GM23248 (cell line): ENCODE results near the gene DNAH7. TPM values are rescaled to one million over a fixed set of nuclear protein-coding genes. Genes with fewer than 3 reads are reported as not detected.

Source experiments
- DNase-seq: peaks from one replicate; pipeline ENCODE4 v3.0.0-alpha.2; 2015
- H2AFZ ChIP-seq: fragments of 200-600 bp; sonication (generic); 2 replicates; pipeline ENCODE4 v1.6.1; 2016; ENCODE audit warnings: antibody characterized with exemption
- H3F3A ChIP-seq: fragments of 200-600 bp; sonication (generic); 2 replicates; pipeline ENCODE4 v1.6.1; 2016; ENCODE audit warnings: mild to moderate bottlenecking, antibody characterized with exemption, mixed run types; ENCODE audit not compliant: insufficient read depth
- H3K27ac ChIP-seq: fragments of 200-600 bp; sonication (generic); 2 replicates; pipeline ENCODE4 v1.5.1; 2016; ENCODE audit warnings: mild to moderate bottlenecking
- H3K27me3 ChIP-seq: fragments of 200-600 bp; sonication (generic); replicated peaks from 2 replicates; pipeline ENCODE4 v1.6.1; 2016; ENCODE audit warnings: mild to moderate bottlenecking; ENCODE audit not compliant: insufficient read depth
- H3K36me3 ChIP-seq: fragments of 200-600 bp; sonication (generic); 2 replicates; pipeline ENCODE4 v1.6.1; 2016; ENCODE audit warnings: low read depth, mild to moderate bottlenecking
- H3K4me1 ChIP-seq: fragments of 200-600 bp; sonication (generic); 2 replicates; pipeline ENCODE4 v1.6.1; 2016; ENCODE audit warnings: mild to moderate bottlenecking; ENCODE audit not compliant: insufficient read depth
- H3K4me2 ChIP-seq: fragments of 200-600 bp; sonication (generic); one replicate; pipeline ENCODE4 v1.6.1; 2016; ENCODE audit warnings: mild to moderate bottlenecking; ENCODE audit not compliant: unreplicated experiment
- H3K4me3 ChIP-seq: fragments of 200-600 bp; sonication (generic); 2 replicates; pipeline ENCODE4 v1.5.1; 2016; ENCODE audit warnings: mild to moderate bottlenecking
- H3K79me2 ChIP-seq: fragments of 200-600 bp; sonication (generic); 2 replicates; pipeline ENCODE4 v1.6.1; 2016; ENCODE audit warnings: mild to moderate bottlenecking; ENCODE audit not compliant: insufficient read depth
- H3K9ac ChIP-seq: fragments of 200-600 bp; sonication (generic); 2 replicates; pipeline ENCODE4 v1.6.1; 2016; ENCODE audit warnings: mild to moderate bottlenecking
- H3K9me2 ChIP-seq: fragments of 200-600 bp; sonication (generic); 2 replicates; pipeline ENCODE4 v1.6.1; 2016; ENCODE audit warnings: mixed run types, mild to moderate bottlenecking, moderate library complexity; ENCODE audit not compliant: insufficient read depth
- H3K9me3 ChIP-seq: fragments of 200-600 bp; sonication (generic); one replicate; pipeline ENCODE4 v1.6.1; 2017; ENCODE audit warnings: low read depth
- H4K20me1 ChIP-seq: fragments of 200-600 bp; sonication (generic); 2 replicates; pipeline ENCODE4 v1.6.0; 2016; ENCODE audit not compliant: insufficient read depth
- EZH2 ChIP-seq: fragments of 200-600 bp; sonication (generic); IDR thresholded peaks from 2 replicates; pipeline ENCODE4 v1.6.1; 2018; ENCODE audit warnings: antibody characterized with exemption, mild to moderate bottlenecking; ENCODE audit not compliant: insufficient read depth, poor library complexity, severe bottlenecking
- EZH2phosphoT487 ChIP-seq: fragments of 200-600 bp; sonication (generic); IDR thresholded peaks from 2 replicates; pipeline ENCODE4 v1.6.1; 2018; ENCODE audit warnings: antibody characterized with exemption, moderate library complexity, mild to moderate bottlenecking, low read depth; ENCODE audit not compliant: insufficient read depth
- WGBS, 2 experiments: methylation state at CpG; one replicate each; pipeline ENCODE4 v1.1.6; 2015 to 2017; ENCODE audit warnings: low lambda C conversion rate in 2 of 2, low coverage in 1 of 2; ENCODE audit errors: missing lambda C conversion rate in 2 of 2; 5-methylcytosine and 5-hydroxymethylcytosine counted together
- in situ Hi-C: fragments of 300-500 bp; cut with MboI; formaldehyde crosslinking; loops from 2 replicates; pipeline ENCODE4 v1.15.0; 2020
- polyA plus RNA-seq: library from polyadenylated mRNA; unstranded; fragments of >200 nt; fragmentation: Nextera tagmentation; extraction: Ambion mirVana; gene quantifications from 2 replicates; pipeline ENCODE4 v1.2.1, GENCODE V29; 2016
- total RNA-seq: library from RNA; depleted of rRNA; stranded (reverse); fragments of >200 nt; shearing (Covaris generic); gene quantifications from 2 replicates; pipeline ENCODE4 v1.2.3, GENCODE V29; 2014

Gene DNAH7
- total and polyA plus RNA-seq, 2 experiments from 2014 or later, result 0.40 to 0.43 TPM

DNA sequence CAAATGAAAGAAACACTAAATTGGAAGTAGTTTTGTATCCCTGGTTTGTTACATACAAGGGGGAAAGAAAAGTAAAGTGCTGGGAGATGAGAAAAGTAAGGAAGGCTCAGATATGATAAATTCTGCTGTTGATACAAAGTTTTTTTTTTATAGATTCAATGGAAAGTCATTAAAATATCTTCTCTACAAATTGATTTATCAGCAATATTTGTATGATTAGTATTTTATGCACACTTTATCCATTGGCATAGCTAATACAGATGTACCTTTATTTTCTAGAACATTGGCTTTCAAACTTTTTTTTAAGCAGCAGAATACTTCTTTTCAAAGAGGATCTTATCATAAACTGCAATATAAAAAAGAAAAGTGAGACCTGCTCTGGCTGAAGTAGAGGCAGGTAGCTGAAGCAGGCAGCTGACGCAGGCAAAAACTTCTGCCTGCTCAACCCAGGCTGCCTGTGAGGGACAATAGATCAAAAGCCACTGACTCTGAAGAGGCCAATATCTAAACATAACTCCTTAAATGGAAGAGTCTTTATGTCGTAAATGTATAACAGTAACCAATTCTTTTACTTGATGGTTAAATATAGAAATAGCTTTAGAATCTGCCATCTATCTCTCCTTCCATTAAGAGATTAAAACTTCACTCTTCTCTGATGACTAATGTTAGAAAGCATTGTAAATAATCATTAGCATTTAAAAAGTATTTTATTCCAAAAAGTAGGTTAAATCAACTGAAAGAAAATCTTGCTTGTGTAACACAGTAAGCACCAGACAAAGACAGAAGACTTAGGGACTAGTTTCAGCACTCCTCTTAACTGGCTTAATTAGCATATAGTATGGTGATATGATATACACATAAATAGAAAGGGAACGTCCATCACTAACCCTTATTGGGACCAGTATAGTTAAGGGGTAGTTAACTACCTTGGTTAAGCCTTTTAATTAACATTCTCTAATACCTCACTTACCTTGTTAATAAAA is 237.4 kb downstream of the DNAH7 start:
- Histone ChIP-seq H3K9ac (no peak overlapping the region), H3K27ac (no peak overlapping the region), H4K20me1 (no peaks in the 10 kb centered on the region), H3F3A (no peaks in the 10 kb centered on the region), H3K4me2 (no peak overlapping the region), H3K9me3 (no peaks in the 10 kb centered on the region), H3K4me1 (no peaks in the 10 kb centered on the region), H3K27me3 (no peaks in the 10 kb centered on the region), H3K9me2 (no peaks in the 10 kb centered on the region), H3K79me2 (no peaks in the 10 kb centered on the region), H2AFZ (no peak overlapping the region), H3K4me3 (no peak overlapping the region), H3K36me3 (no peaks in the 10 kb centered on the region)
- WGBS, 2 experiments, result 54% methylated on average over 3 of the region's 3 CpGs
- TF ChIP-seq EZH2, result no peak
- no peak for TF ChIP-seq EZH2phosphoT487
- in situ Hi-C loops, result no loop called here
- DNase-seq, result no peak

DNA sequence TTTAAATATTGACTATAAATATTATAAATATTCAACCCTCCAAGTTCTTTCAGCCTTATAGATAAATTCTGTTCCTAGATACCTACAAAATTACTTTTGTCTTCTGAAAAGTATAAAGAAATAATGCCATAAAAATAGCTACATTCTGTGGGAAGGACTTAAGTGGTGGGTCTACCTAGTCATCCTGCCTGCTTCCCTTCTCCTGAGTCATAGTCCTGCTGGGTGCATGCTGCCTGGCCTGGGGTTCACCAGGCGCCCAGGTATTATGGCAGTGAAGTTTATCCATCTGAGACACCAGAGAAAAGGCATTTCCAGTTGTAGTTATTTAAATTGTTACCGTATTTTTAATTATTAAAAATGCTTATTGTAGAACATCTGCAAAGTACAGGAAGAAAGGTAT is 244.2 kb downstream of the DNAH7 start:
- H2AFZ ChIP-seq, result no peak overlapping the region
- H3K4me1 ChIP-seq, result peaks cover 21% of the 10 kb centered on the region
- H3F3A ChIP-seq, result peaks cover 3% of the 10 kb centered on the region; the same call in 1 of the 2 replicates
- 91 to 95% methylated on average over 2 of the region's 2 CpGs for WGBS, 2 experiments
- peak; percentile 17 for DNase-seq
- H3K27ac ChIP-seq, result no peak overlapping the region
- no peak overlapping the region for H3K4me2 ChIP-seq
- no peaks in the 10 kb centered on the region for H3K9me3 ChIP-seq
- TF ChIP-seq EZH2 (no peak), EZH2phosphoT487 (no peak)
- no peaks in the 10 kb centered on the region for H3K79me2 ChIP-seq
- no peak overlapping the region for H3K4me3 ChIP-seq
- H3K9ac ChIP-seq, result no peak overlapping the region
- in situ Hi-C loops, result no loop called here
- no peaks in the 10 kb centered on the region for H3K36me3 ChIP-seq
- no peaks in the 10 kb centered on the region for H3K9me2 ChIP-seq
- H3K27me3 ChIP-seq, result no peaks in the 10 kb centered on the region
- H4K20me1 ChIP-seq, result no peaks in the 10 kb centered on the region

DNA sequence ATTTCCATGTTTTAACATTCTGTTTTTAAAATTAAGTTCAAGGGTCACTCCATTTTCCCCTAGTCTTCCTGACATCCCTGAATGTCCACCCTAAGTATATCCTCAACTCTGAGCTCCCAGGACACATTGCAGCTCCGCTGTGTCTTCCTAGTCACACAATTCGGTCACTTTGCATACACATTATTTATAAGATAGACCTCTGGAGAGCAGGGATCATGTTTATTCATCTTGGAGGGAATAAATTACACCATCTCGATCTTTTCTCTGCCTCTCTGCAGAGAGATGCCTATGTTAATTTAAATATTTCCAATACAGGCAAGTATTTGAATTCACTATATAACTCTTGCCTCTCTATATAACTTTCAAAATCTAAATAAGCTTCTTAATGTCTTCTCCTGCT is 245.4 kb downstream of the DNAH7 start:
- H2AFZ ChIP-seq, result peak overlapping the region; percentile 50
- no peaks in the 10 kb centered on the region for H4K20me1 ChIP-seq
- 96 to 99% methylated on average over 3 of the region's 3 CpGs for WGBS, 2 experiments
- no peak overlapping the region for H3K9ac ChIP-seq
- peaks cover 3% of the 10 kb centered on the region; the same call in 1 of the 2 replicates for H3F3A ChIP-seq
- H3K4me1 ChIP-seq, result peaks cover 32% of the 10 kb centered on the region
- no peaks in the 10 kb centered on the region for H3K27me3 ChIP-seq
- no peak for DNase-seq
- H3K4me3 ChIP-seq, result no peak overlapping the region
- TF ChIP-seq EZH2phosphoT487 (no peak), EZH2 (no peak)
- no peak overlapping the region for H3K4me2 ChIP-seq
- no peaks in the 10 kb centered on the region for H3K79me2 ChIP-seq
- in situ Hi-C loops, result no loop called here
- no peaks in the 10 kb centered on the region for H3K9me3 ChIP-seq
- no peaks in the 10 kb centered on the region for H3K36me3 ChIP-seq
- H3K27ac ChIP-seq, result no peak overlapping the region
- H3K9me2 ChIP-seq, result no peaks in the 10 kb centered on the region

DNA sequence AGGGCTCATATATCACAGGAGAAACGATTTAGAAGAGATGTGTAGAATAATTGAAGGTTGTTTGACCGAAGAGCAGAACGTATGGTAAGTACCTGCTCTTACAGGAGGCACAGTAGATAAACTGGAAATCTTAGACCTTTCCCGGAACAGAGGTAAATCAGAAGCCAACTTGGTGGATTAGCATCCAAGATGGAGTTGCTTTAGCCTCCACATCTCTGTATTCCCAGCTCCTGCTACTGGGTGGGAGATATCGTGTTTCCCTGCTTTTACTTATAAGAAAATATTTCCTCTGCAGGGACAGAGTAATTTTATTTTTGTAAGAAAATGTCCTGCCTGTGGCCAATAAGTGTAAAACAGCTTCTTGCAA is 247.1 kb downstream of the DNAH7 start:
- Histone ChIP-seq H3K9me3 (no peaks in the 10 kb centered on the region), H2AFZ (peak overlapping the region; percentile 54; the same call in 1 of the 2 replicates), H3K79me2 (no peaks in the 10 kb centered on the region), H3K27me3 (no peaks in the 10 kb centered on the region), H3K4me1 (peaks cover 32% of the 10 kb centered on the region), H3K9ac (no peak overlapping the region), H3K27ac (no peak overlapping the region), H3K9me2 (no peaks in the 10 kb centered on the region), H4K20me1 (no peaks in the 10 kb centered on the region), H3K4me2 (no peak overlapping the region), H3K4me3 (no peak overlapping the region), H3F3A (peaks cover 3% of the 10 kb centered on the region; the same call in 1 of the 2 replicates), H3K36me3 (no peaks in the 10 kb centered on the region)
- no peak for TF ChIP-seq EZH2
- no peak for TF ChIP-seq EZH2phosphoT487
- 87 to 90% methylated on average over 5 of the region's 5 CpGs for WGBS, 2 experiments
- in situ Hi-C loops, result no loop called here
- no peak for DNase-seq
